ENCODE results near the gene MBLAC2.

DNA sequence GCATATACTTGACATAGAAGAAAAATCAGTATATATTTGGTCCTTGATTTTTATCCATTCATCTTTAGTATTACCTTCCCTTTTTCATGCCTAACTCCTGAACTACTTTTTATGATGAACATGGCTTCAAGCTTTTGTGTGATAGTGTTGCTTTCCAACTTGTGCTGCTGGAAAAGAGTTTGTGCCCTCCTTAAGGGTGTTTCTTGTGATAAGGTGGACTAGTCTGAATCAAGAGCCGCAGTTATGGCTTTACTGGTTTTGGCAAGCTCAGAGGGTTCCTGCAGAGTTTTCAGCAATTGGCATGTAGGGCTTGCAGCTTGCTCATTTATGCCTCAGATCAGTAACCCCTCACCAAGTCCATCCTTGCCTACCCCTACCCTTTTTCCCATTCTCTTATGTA is 20.6 kb upstream of the MBLAC2 start:
- TF ChIP-seq EZH2 (IDR thresholded peaks at IDR 0.05; ENCODE audit: borderline replicate concordance, insufficient read depth, low read depth, low read length, poor library complexity, severe bottlenecking), result no peak
- TF ChIP-seq, protein P1, sequence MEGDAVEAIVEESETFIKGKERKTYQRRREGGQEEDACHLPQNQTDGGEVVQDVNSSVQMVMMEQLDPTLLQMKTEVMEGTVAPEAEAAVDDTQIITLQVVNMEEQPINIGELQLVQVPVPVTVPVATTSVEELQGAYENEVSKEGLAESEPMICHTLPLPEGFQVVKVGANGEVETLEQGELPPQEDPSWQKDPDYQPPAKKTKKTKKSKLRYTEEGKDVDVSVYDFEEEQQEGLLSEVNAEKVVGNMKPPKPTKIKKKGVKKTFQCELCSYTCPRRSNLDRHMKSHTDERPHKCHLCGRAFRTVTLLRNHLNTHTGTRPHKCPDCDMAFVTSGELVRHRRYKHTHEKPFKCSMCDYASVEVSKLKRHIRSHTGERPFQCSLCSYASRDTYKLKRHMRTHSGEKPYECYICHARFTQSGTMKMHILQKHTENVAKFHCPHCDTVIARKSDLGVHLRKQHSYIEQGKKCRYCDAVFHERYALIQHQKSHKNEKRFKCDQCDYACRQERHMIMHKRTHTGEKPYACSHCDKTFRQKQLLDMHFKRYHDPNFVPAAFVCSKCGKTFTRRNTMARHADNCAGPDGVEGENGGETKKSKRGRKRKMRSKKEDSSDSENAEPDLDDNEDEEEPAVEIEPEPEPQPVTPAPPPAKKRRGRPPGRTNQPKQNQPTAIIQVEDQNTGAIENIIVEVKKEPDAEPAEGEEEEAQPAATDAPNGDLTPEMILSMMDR (IDR thresholded peaks at IDR 0.05), result no peak

All from B cell (primary cell).